ENCODE results near the gene NMNAT2. TPM values are rescaled to one million over a fixed set of nuclear protein-coding genes. Genes with fewer than 3 reads are reported as not detected.
"Not testable (repeated sequence)": the region's sequence is repeated elsewhere in the genome, so short reads cannot be mapped to it uniquely, and the experiment has no call there.

NMNAT2 gene
- total RNA-seq, 1 donor from 2014 or later: 1.2 TPM

- DNase-seq (no peak), ATAC-seq (no peak)
- intact Hi-C loops (cut with micrococcal nuclease): no loop called here
Observed at GRCh38 chr1:183278739-183279591, 139.2 kb downstream of the NMNAT2 start.

GRCh38 chr1:183277821-183278738, 140.1 kb downstream of the NMNAT2 start:
- intact Hi-C loops (cut with micrococcal nuclease): no loop called here
- no peak for DNase-seq

GRCh38 chr1:183276386-183277080, 141.6 kb downstream of the NMNAT2 start:
- DNase-seq (no peak), ATAC-seq (no peak)
- intact Hi-C loops (cut with micrococcal nuclease): no loop called here

More at GRCh38 chr1:183277821-183278738, 140.1 kb downstream of the NMNAT2 start:
- no peak for ATAC-seq

- intact Hi-C loops (cut with micrococcal nuclease): no loop called here
- no peak for DNase-seq
- no peak for ATAC-seq
Observed at GRCh38 chr1:183275322-183275721, 142.9 kb downstream of the NMNAT2 start.

- no peak for DNase-seq
- ATAC-seq: no peak
- intact Hi-C loops (cut with micrococcal nuclease): no loop called here
Observed at GRCh38 chr1:183274836-183275235, 143.3 kb downstream of the NMNAT2 start.

GRCh38 chr1:183273984-183274383, 144.2 kb downstream of the NMNAT2 start:
- intact Hi-C loops (cut with micrococcal nuclease); DNase-seq; ATAC-seq: not testable (repeated sequence)

GRCh38 chr1:183273300-183273699, 144.9 kb downstream of the NMNAT2 start:
- DNase-seq (no peak), ATAC-seq (no peak)
- intact Hi-C loops (cut with micrococcal nuclease): no loop called here

GRCh38 chr1:183272390-183272848, 145.8 kb downstream of the NMNAT2 start:
- intact Hi-C loops (cut with micrococcal nuclease): no loop called here
- no peak for ATAC-seq
- no peak for DNase-seq

GRCh38 chr1:183270541-183271141, 147.5 kb downstream of the NMNAT2 start:
- peak; percentile 86 for ATAC-seq
- intact Hi-C loops (cut with micrococcal nuclease): no loop called here

GRCh38 chr1:183267646-183268431, 150.3 kb downstream of the NMNAT2 start:
- intact Hi-C loops (cut with micrococcal nuclease): no loop called here
- DNase-seq (no peak), ATAC-seq (peak; percentile 68)

More at GRCh38 chr1:183270541-183271141, 147.5 kb downstream of the NMNAT2 start:
- peak; percentile 57 for DNase-seq

GRCh38 chr1:183263886-183264602, 154.1 kb downstream of the NMNAT2 start:
- no peak for ATAC-seq
- intact Hi-C loops (cut with micrococcal nuclease): no loop called here

GRCh38 chr1:183262628-183263200, 155.5 kb downstream of the NMNAT2 start:
- DNase-seq: no peak
- intact Hi-C loops (cut with micrococcal nuclease): no loop called here
- ATAC-seq: no peak

More at GRCh38 chr1:183263886-183264602, 154.1 kb downstream of the NMNAT2 start:
- DNase-seq: no peak

- no peak for DNase-seq
- intact Hi-C loops (cut with micrococcal nuclease): no loop called here
- no peak for ATAC-seq
Observed at GRCh38 chr1:183259924-183260323, 158.3 kb downstream of the NMNAT2 start.

GRCh38 chr1:183255073-183255472, 163.1 kb downstream of the NMNAT2 start:
- ATAC-seq (no peak), DNase-seq (no peak)
- intact Hi-C loops (cut with micrococcal nuclease): no loop called here

GRCh38 chr1:183251959-183252450, 166.2 kb downstream of the NMNAT2 start:
- DNase-seq: no peak
- intact Hi-C loops (cut with micrococcal nuclease): no loop called here
- ATAC-seq: no peak

GRCh38 chr1:183251101-183251958, 166.8 kb downstream of the NMNAT2 start:
- ATAC-seq: no peak
- intact Hi-C loops (cut with micrococcal nuclease): no loop called here
- DNase-seq: no peak

All from left ventricle myocardium superior (tissue), 1 donor.